ENCODE data around the gene SOCS2.
"Not testable (repeated sequence)": the region's sequence is repeated elsewhere in the genome, so short reads cannot be mapped to it uniquely, and the experiment has no call there.

SOCS2 gene

GRCh38 chr12:93540466-93540865, 32.0 kb upstream of the SOCS2 start:
- Histone ChIP-seq H3K9me3 (ENCODE audit: control insufficient read depth, low read length) (no peaks in the 10 kb centered on the region), H3K4me1 (ENCODE audit: control insufficient read depth, insufficient read depth, low read length, poor library complexity, severe bottlenecking) (peaks cover 5% of the 10 kb centered on the region), H3K36me3 (ENCODE audit: control insufficient read depth, insufficient read depth, low read length) (peaks cover 5% of the 10 kb centered on the region), H3K27ac (ENCODE audit: low read depth, low read length, severe bottlenecking) (no peak overlapping the region), H3K4me3 (ENCODE audit: extremely low read depth, insufficient read depth, low read length, poor library complexity, severe bottlenecking) (no peak overlapping the region)
- WGBS, 2 experiments (ENCODE audit: insufficient coverage in 2 of 2) = 60% methylated on average over 1 of the region's 1 CpG; no CpG with 5 or more reads in 1 of the 2 experiments

- Histone ChIP-seq H3K4me1 (ENCODE audit: control insufficient read depth, insufficient read depth, low read length, poor library complexity, severe bottlenecking) (peaks cover 5% of the 10 kb centered on the region), H3K4me3 (ENCODE audit: extremely low read depth, insufficient read depth, low read length, poor library complexity, severe bottlenecking) (no peak overlapping the region), H3K27ac (ENCODE audit: low read depth, low read length, severe bottlenecking) (no peak overlapping the region), H3K9me3 (ENCODE audit: control insufficient read depth, low read length) (no peaks in the 10 kb centered on the region), H3K36me3 (ENCODE audit: control insufficient read depth, insufficient read depth, low read length) (peaks cover 5% of the 10 kb centered on the region)
- 80 to 94% methylated on average over 3 of the region's 4 CpGs for WGBS, 2 experiments (ENCODE audit: insufficient coverage in 2 of 2)
These were observed 30.8 kb upstream of the SOCS2 start for GRCh38 chr12:93541578-93542225.

- Histone ChIP-seq H3K9me3 (ENCODE audit: control insufficient read depth, low read length) (no peaks in the 10 kb centered on the region), H3K4me1 (ENCODE audit: control insufficient read depth, insufficient read depth, low read length, poor library complexity, severe bottlenecking) (no peaks in the 10 kb centered on the region), H3K27ac (ENCODE audit: low read depth, low read length, severe bottlenecking) (no peak overlapping the region), H3K4me3 (ENCODE audit: extremely low read depth, insufficient read depth, low read length, poor library complexity, severe bottlenecking) (no peak overlapping the region), H3K36me3 (ENCODE audit: control insufficient read depth, insufficient read depth, low read length) (peaks cover 14% of the 10 kb centered on the region)
- 71 to 80% methylated on average over 1 of the region's 2 CpGs for WGBS, 2 experiments (ENCODE audit: insufficient coverage in 2 of 2)
These were observed 24.7 kb upstream of the SOCS2 start for GRCh38 chr12:93547778-93548177.

- WGBS, 2 experiments (ENCODE audit: insufficient coverage in 2 of 2) = 82 to 97% methylated on average over 3 to 4 of the region's 6 CpGs
- H3K4me1 ChIP-seq (ENCODE audit: control insufficient read depth, insufficient read depth, low read length, poor library complexity, severe bottlenecking) = no peaks in the 10 kb centered on the region
- peaks cover 19% of the 10 kb centered on the region for H3K36me3 ChIP-seq (ENCODE audit: control insufficient read depth, insufficient read depth, low read length)
- H3K27ac ChIP-seq (ENCODE audit: low read depth, low read length, severe bottlenecking) = no peak overlapping the region
- peaks cover 5% of the 10 kb centered on the region for H3K9me3 ChIP-seq (ENCODE audit: control insufficient read depth, low read length)
- H3K4me3 ChIP-seq (ENCODE audit: extremely low read depth, insufficient read depth, low read length, poor library complexity, severe bottlenecking) = no peak overlapping the region
These were observed 23.3 kb upstream of the SOCS2 start for GRCh38 chr12:93549174-93549573.

GRCh38 chr12:93550748-93551611, 21.5 kb upstream of the SOCS2 start:
- Histone ChIP-seq H3K27ac (ENCODE audit: low read depth, low read length, severe bottlenecking) (no peak overlapping the region), H3K4me1 (ENCODE audit: control insufficient read depth, insufficient read depth, low read length, poor library complexity, severe bottlenecking) (no peaks in the 10 kb centered on the region), H3K4me3 (ENCODE audit: extremely low read depth, insufficient read depth, low read length, poor library complexity, severe bottlenecking) (no peak overlapping the region), H3K9me3 (ENCODE audit: control insufficient read depth, low read length) (peaks cover 5% of the 10 kb centered on the region), H3K36me3 (ENCODE audit: control insufficient read depth, insufficient read depth, low read length) (peaks cover 15% of the 10 kb centered on the region)
- WGBS, 2 experiments (ENCODE audit: insufficient coverage in 2 of 2) = 87 to 89% methylated on average over 9 of the region's 11 CpGs

GRCh38 chr12:93552427-93552826, 20.0 kb upstream of the SOCS2 start:
- H3K4me1 ChIP-seq (ENCODE audit: control insufficient read depth, insufficient read depth, low read length, poor library complexity, severe bottlenecking) = no peaks in the 10 kb centered on the region
- H3K27ac ChIP-seq (ENCODE audit: low read depth, low read length, severe bottlenecking) = no peak overlapping the region
- H3K36me3 ChIP-seq (ENCODE audit: control insufficient read depth, insufficient read depth, low read length) = peaks cover 17% of the 10 kb centered on the region
- no peak overlapping the region for H3K4me3 ChIP-seq (ENCODE audit: extremely low read depth, insufficient read depth, low read length, poor library complexity, severe bottlenecking)
- H3K9me3 ChIP-seq (ENCODE audit: control insufficient read depth, low read length) = peaks cover 5% of the 10 kb centered on the region
- WGBS, 2 experiments (ENCODE audit: insufficient coverage in 2 of 2) = 80 to 100% methylated on average over 1 of the region's 4 CpGs

- H3K36me3 ChIP-seq (ENCODE audit: control insufficient read depth, insufficient read depth, low read length); H3K4me1 ChIP-seq (ENCODE audit: control insufficient read depth, insufficient read depth, low read length, poor library complexity, severe bottlenecking); H3K27ac ChIP-seq (ENCODE audit: low read depth, low read length, severe bottlenecking); H3K4me3 ChIP-seq (ENCODE audit: extremely low read depth, insufficient read depth, low read length, poor library complexity, severe bottlenecking): not testable (repeated sequence)
- H3K9me3 ChIP-seq (ENCODE audit: control insufficient read depth, low read length) = peaks cover 16% of the 10 kb centered on the region
These were observed 14.6 kb upstream of the SOCS2 start for GRCh38 chr12:93557879-93558278.

GRCh38 chr12:93558685-93559084, 13.8 kb upstream of the SOCS2 start:
- not testable (repeated sequence) for H3K4me3 ChIP-seq (ENCODE audit: extremely low read depth, insufficient read depth, low read length, poor library complexity, severe bottlenecking); H3K36me3 ChIP-seq (ENCODE audit: control insufficient read depth, insufficient read depth, low read length); H3K27ac ChIP-seq (ENCODE audit: low read depth, low read length, severe bottlenecking); H3K4me1 ChIP-seq (ENCODE audit: control insufficient read depth, insufficient read depth, low read length, poor library complexity, severe bottlenecking)
- H3K9me3 ChIP-seq (ENCODE audit: control insufficient read depth, low read length) = peaks cover 11% of the 10 kb centered on the region
- no CpG with 5 or more reads among the region's 1 CpG for WGBS, 2 experiments (ENCODE audit: insufficient coverage in 2 of 2)

- Histone ChIP-seq H3K4me1 (ENCODE audit: control insufficient read depth, insufficient read depth, low read length, poor library complexity, severe bottlenecking) (no peaks in the 10 kb centered on the region), H3K9me3 (ENCODE audit: control insufficient read depth, low read length) (no peaks in the 10 kb centered on the region), H3K36me3 (ENCODE audit: control insufficient read depth, insufficient read depth, low read length) (peaks cover 20% of the 10 kb centered on the region), H3K4me3 (ENCODE audit: extremely low read depth, insufficient read depth, low read length, poor library complexity, severe bottlenecking) (no peak overlapping the region), H3K27ac (ENCODE audit: low read depth, low read length, severe bottlenecking) (no peak overlapping the region)
- WGBS, 2 experiments (ENCODE audit: insufficient coverage in 2 of 2) = 95% methylated on average over 3 to 4 of the region's 6 CpGs
These were observed 8.5 kb upstream of the SOCS2 start for GRCh38 chr12:93563807-93564538.

- WGBS, 2 experiments (ENCODE audit: insufficient coverage in 2 of 2) = 90 to 92% methylated on average over 2 of the region's 3 CpGs
- Histone ChIP-seq H3K4me3 (ENCODE audit: extremely low read depth, insufficient read depth, low read length, poor library complexity, severe bottlenecking) (no peak overlapping the region), H3K27ac (ENCODE audit: low read depth, low read length, severe bottlenecking) (no peak overlapping the region), H3K36me3 (ENCODE audit: control insufficient read depth, insufficient read depth, low read length) (peaks cover 20% of the 10 kb centered on the region), H3K4me1 (ENCODE audit: control insufficient read depth, insufficient read depth, low read length, poor library complexity, severe bottlenecking) (no peaks in the 10 kb centered on the region), H3K9me3 (ENCODE audit: control insufficient read depth, low read length) (no peaks in the 10 kb centered on the region)
These were observed 6.7 kb upstream of the SOCS2 start for GRCh38 chr12:93565760-93566159.
